Activated T-cell treated with anti-CD3 and anti-CD28 coated beads for 24 hours (primary cell): ENCODE results near the gene KRTAP5-5.
"Not testable (repeated sequence)": the region's sequence is repeated elsewhere in the genome, so short reads cannot be mapped to it uniquely, and the experiment has no call there.

Source experiments
- DNase-seq: peaks from one replicate; pipeline ENCODE4 v3.0.0-alpha.2; 2020; ENCODE audit warnings: low read depth

The KRTAP5-5 gene, protein sequence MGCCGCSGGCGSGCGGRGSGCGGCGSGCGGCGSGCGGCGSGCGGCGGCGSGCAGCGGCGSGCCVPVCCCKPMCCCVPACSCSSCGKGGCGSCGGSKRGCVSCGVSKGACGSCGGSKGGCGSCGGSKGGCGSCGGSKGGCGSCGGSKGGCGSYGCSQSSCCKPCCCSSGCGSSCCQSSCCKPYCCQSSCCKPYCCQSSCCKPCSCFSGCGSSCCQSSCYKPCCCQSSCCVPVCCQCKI

GRCh38 chr11:1629326-1630185, at the start of gene KRTAP5-5:
TSS of gene KRTAP5-5 (plus strand) at chr11:1629775. CDS start at chr11:1629841, 66 bp downstream.
- no peak for DNase-seq

- no peak for DNase-seq
Measured at GRCh38 chr11:1581976-1582375, 47.6 kb upstream of the KRTAP5-5 start.

GRCh38 chr11:1582909-1583308, 46.7 kb upstream of the KRTAP5-5 start:
- not testable (repeated sequence) for DNase-seq

DNA sequence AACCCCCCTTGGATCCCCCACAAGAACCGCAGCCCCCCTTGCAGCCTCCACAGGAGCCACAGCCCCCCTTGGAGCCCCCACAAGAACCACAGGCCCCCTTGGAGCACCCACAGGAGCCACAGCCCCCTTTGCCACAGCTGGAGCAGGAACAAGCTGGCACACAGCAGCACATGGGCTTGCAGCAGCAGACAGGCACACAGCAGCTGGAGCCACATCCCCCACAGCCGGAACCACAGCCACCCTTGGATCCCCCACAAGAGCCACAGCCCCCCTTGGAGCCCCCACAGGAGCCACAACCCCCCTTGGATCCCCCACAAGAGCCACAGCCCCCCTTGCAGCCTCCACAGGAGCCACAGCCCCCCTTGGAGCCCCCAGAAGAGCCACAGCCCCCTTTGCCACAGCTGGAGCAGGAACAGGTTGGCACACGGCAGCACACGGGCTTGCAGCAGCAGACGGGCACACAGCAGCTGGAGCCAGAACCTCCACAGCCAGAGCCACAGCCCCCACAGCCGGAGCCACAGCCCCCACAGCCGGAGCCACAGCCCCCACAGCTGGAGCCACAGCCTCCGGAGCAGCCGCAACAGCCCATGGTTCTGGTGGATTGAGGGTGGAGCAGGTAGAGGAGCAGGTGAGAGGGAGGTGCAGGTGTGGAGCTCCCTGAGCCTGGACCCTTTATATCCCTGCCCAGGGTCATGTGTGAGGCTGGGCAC, 44.8 kb upstream of the KRTAP5-5 start, which contains the start of gene KRTAP5-1:
TSS of gene KRTAP5-1 (minus strand) at position 623 of the 710 bp plus-strand sequence. CDS start at position 589, 34 bp downstream.
- not testable (repeated sequence) for DNase-seq

- DNase-seq, result no peak
Measured at GRCh38 chr11:1586699-1587098, 42.9 kb upstream of the KRTAP5-5 start.

- not testable (repeated sequence) for DNase-seq
Measured at GRCh38 chr11:1589191-1589963, 40.2 kb upstream of the KRTAP5-5 start.

GRCh38 chr11:1589996-1590395, 39.6 kb upstream of the KRTAP5-5 start:
- DNase-seq, result no peak

DNA sequence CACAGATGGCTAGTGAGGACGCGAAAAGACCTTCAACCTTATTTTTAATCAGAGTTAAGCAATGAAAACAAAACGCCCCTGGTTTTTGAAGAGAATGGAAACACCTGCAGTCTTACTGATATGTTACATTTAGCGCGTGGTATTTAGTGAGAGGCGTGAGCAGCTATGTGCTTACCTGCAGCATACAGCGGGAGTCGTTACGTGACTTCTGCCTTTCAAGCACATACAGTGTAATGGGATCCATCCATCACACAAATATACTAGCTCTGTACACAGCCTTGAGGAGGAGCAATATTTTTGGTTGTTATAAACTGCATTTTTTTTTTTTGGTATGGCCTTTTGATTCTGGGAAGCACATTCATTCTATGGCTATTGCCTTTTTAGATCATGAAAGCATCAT, 36.9 kb upstream of the KRTAP5-5 start:
- DNase-seq, result no peak

DNA sequence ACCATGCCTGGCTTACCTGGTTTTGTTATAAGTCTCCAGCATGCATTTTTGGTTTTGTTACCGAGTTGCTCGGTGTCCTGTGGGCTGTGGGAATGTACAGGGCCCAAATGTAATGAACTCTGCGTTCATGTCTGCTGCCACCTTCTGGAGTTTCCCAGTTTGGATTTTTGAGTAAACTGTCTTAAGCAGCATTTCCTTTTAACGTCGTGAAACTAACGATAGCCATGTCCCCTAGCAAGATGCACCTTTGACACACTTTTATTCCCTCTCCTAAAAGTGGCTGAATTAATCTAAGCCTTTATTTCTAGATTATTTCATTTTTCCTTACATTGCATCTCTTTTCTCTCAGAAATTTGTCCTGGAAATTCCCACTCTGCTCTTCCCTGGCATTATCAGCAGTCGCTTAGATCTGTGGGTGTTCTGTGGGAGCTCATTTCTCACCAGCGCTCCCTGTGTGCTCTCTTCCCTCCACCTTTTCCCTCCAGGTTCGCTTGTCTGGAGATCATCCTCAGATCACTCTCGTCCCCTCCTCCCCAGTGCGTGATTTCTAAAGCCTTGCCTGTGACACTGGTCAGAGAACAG, 33.5 kb upstream of the KRTAP5-5 start:
- not testable (repeated sequence) for DNase-seq

DNA sequence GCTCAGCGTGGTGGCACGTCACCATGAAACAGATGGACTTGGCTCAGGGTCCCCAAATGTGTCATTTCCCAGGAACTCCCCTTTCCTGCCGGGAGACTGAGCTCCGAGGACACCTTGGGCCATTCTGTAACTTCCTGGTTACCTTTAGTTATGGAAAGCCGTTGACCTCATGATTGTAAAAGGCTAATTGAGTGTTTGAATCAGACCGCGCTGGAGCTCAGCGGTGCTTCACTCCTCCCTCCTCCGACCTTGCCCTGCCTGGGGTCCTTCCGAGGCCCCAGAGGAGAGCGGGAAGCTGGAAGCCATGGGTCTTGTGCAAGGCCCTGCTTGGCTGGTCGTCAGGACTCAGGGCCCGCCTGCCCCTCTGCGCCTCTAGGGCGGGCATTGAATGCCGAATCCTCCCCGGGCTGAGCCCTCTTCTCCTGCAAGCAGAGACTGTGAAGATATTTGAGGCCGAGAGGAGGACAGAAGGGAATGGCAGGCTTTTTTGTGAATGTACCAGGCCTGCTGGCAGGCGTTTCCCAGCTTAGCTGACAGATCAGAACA, 32.9 kb upstream of the KRTAP5-5 start:
- not testable (repeated sequence) for DNase-seq

DNA sequence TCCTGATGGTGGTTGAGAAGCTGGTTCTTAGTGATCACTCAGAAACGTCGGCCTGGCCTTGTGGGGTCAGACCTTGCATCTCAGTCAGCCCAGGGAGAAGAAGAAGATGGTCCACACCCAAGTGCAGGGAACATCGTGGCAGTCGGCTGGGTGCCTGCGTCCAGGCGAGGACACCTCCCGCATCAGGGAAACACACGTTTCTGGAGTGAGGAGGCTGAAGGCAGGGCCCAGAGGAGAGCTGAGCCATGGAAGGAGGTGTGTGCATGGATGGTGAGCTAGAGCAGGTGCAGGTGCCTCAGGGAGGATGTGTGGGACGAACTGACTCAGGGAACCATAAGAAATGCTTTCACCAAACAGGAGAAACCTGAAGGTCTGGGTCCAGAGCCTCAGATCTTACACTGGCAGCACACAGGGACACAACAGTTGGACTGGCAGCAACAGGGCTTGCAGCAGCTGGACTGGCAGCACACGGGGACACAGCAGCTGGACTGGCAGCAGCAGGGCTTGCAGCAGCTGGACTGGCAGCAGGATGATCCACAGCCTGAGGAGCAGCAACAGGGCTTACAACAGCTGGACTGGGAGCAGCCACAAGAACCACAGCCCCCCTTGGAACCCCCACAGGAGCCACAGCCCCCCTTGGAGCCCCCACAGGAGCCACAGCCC, 32.1 kb upstream of the KRTAP5-5 start:
- DNase-seq, result no peak

DNA sequence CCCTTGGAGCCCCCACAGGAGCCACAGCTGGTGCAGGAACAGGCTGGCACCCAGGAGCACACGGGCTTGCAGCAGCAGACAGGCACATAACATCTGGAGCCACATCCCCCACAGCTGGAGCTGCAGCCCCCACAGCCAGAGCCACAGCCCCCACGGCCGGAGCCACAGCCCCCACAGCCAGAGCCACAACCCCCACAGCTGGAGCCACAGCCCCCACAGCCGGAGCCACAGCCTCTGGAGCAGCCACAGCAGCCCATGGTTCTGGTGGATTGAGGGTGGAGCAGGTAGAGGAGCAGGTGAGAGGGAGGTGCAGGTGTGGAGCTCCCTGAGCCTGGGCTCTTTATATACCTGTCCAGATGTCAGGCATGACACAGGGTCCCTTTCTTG, 31.6 kb upstream of the KRTAP5-5 start, which contains the start of gene KRTAP5-2:
TSS of gene KRTAP5-2 (minus strand) at position 301 of the 387 bp plus-strand sequence. CDS start at position 257, 44 bp downstream.
- DNase-seq, result no peak

GRCh38 chr11:1598406-1598805, 31.2 kb upstream of the KRTAP5-5 start:
- not testable (repeated sequence) for DNase-seq

DNA sequence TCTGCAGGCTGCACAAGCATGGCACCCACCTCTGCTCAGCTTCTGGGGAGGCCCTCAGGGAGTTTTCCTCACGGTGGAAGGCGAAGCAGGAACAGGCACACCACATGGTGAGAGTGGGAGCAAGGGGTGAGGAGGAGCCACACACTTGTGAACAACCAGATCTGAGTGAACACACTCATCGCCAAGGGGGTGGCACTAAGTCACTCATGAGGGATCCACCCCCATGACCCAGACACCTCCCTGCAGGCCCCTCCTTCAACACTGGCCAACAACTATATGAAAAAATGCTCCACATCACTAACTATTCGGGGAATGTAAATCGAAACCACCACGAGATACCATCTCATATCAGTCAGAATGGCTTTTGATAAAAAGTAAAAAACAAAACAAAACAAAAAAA, 30.8 kb upstream of the KRTAP5-5 start:
- no peak for DNase-seq

DNA sequence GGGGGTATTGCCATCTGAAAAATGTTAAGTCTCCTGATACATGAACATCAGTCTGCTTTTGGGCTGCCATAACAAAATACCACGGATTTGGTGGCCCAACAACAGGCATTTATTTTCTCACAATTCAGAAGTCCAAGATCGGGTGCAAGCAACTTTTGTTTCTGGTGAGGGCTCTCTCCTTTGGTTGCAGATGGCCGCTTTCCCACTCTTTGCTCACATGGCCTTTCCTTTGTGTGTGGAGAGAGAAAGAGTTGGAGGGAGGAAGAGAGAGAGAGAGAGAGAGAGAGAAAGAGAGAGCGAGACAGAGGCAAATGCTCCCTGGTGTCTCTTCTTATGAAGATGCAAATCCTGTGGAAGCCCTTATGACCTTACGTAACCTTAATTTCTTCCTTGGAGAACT, 28.9 kb upstream of the KRTAP5-5 start:
- no peak for DNase-seq

GRCh38 chr11:1601663-1602062, 27.9 kb upstream of the KRTAP5-5 start:
- not testable (repeated sequence) for DNase-seq

- DNase-seq, result no peak
Measured at GRCh38 chr11:1603629-1604028, 25.9 kb upstream of the KRTAP5-5 start.

- DNase-seq, result no peak
Measured at GRCh38 chr11:1604181-1604580, 25.4 kb upstream of the KRTAP5-5 start.

GRCh38 chr11:1604711-1605110, 24.9 kb upstream of the KRTAP5-5 start:
- no peak for DNase-seq

GRCh38 chr11:1605923-1606322, 23.7 kb upstream of the KRTAP5-5 start:
- DNase-seq, result not testable (repeated sequence)
